HepG2 (cell line): Measurements from ENCODE around the gene TRIM44. TPM values are rescaled to one million over a fixed set of nuclear protein-coding genes. Genes with fewer than 3 reads are reported as not detected.

Experiments used
- ATAC-seq: fragments of 200-7000 bp; cut with Tn5 transposase; 3 replicates; pipeline ENCODE4 v1.9.1; 2020; ENCODE audit warnings: mild to moderate bottlenecking, moderate library complexity
- BruUV-seq: library from RNA; stranded (reverse); fragments of 400-500 nt; replicated peaks from 2 replicates; lab custom pipeline; 2021; lab: Mats Ljungman, UMichigan
- CTCF ChIA-PET: fragments of 300-600 bp; formaldehyde crosslinking; extraction: SDS; loops from one replicate; lab custom pipeline; 2021; ENCODE audit warnings: low total read pairs, inconsistent platforms, low intra/inter-chr PET ratio; lab: Yijun Ruan, JAX
- POLR2A ChIA-PET: fragments of 350-600 bp; sonication (Branson Sonifier 250); formaldehyde crosslinking; loops from one replicate; lab custom pipeline; 2020; ENCODE audit warnings: antibody characterized with exemption, inconsistent platforms; lab: Yijun Ruan, JAX
- DNase-seq: peaks from one replicate; pipeline ENCODE4 v3.0.0-alpha.2; 2015; ENCODE audit warnings: low spot score
- FAIRE-seq: peaks from 3 replicates; lab custom pipeline; 2011; peaks lifted over from hg19 to GRCh38; lab: Jason Lieb, UNC
- H2AFZ ChIP-seq: one replicate; pipeline ENCODE4 v1.6.1; 2011; ENCODE audit warnings: low read length, inconsistent platforms
- H3K27ac ChIP-seq: fragments of 300-600 bp; 3 replicates; pipeline ENCODE4 v1.8.0; 2011; ENCODE audit warnings: mixed run types, mild to moderate bottlenecking, mixed read lengths, low read length, inconsistent platforms; ENCODE audit not compliant: insufficient read depth; ENCODE audit errors: extremely low read length
- H3K27me3 ChIP-seq, 2 experiments: fragments of 200-600 bp in 1 of 2; 2 replicates in 1 of 2; 3 replicates in 1 of 2; pipeline versions ENCODE4 v1.6.0 to v1.8.0; 2011; ENCODE audit warnings: low read length in 2 of 2, mild to moderate bottlenecking in 2 of 2, moderate library complexity in 2 of 2, inconsistent platforms in 1 of 2; ENCODE audit not compliant: insufficient read depth in 2 of 2, control insufficient read depth in 1 of 2
- H3K36me3 ChIP-seq, 2 experiments: fragments of 200-600 bp in 1 of 2; replicated peaks in 1 of 2; 2 replicates in 1 of 2; 3 replicates in 1 of 2; pipeline versions ENCODE4 v1.5.1 to v1.8.0; 2011; ENCODE audit warnings: low read length in 2 of 2, inconsistent platforms in 1 of 2; ENCODE audit not compliant: insufficient read depth in 2 of 2, control insufficient read depth in 1 of 2
- H3K4me1 ChIP-seq: 2 replicates; pipeline ENCODE4 v1.5.1; 2012; ENCODE audit warnings: low read length, inconsistent platforms; ENCODE audit not compliant: insufficient read depth
- H3K4me2 ChIP-seq: 2 replicates; pipeline ENCODE4 v1.6.0; 2011; ENCODE audit warnings: low read depth, low read length, inconsistent platforms
- H3K4me3 ChIP-seq, 3 experiments: fragments of 200-600 bp in 1 of 3; sonication (generic), shearing (Covaris generic) in 1 of 3; replicated peaks in 1 of 3; 2 replicates each; pipeline ENCODE4 v1.5.1; 2011 to 2016; ENCODE audit warnings: low read length in 3 of 3, inconsistent platforms in 2 of 3, low read depth in 2 of 3, mild to moderate bottlenecking in 2 of 3, control low read depth in 1 of 3, mixed read lengths in 1 of 3; ENCODE audit not compliant: insufficient read depth in 1 of 3
- H3K79me2 ChIP-seq: one replicate; pipeline ENCODE4 v1.6.1; 2011; ENCODE audit warnings: low read length, inconsistent platforms; ENCODE audit not compliant: insufficient read depth
- H3K9ac ChIP-seq: 2 replicates; pipeline ENCODE4 v1.6.0; 2011; ENCODE audit warnings: mild to moderate bottlenecking, low read depth, low read length, inconsistent platforms; ENCODE audit not compliant: insufficient read depth
- H3K9me3 ChIP-seq: 2 replicates; pipeline ENCODE4 v1.5.1; 2012; ENCODE audit warnings: mild to moderate bottlenecking, low read length
- H4K20me1 ChIP-seq: 2 replicates; pipeline ENCODE4 v1.6.0; 2011; ENCODE audit warnings: inconsistent platforms, mild to moderate bottlenecking, low read length, moderate library complexity; ENCODE audit not compliant: insufficient read depth
- DDIT3 ChIP-seq: sonication (generic); formaldehyde crosslinking; IDR thresholded peaks from 2 replicates; pipeline ENCODE4 v1.4.0; 2020; ENCODE audit warnings: mild to moderate bottlenecking, missing genetic modification reagents
- GTF2F1 ChIP-seq: fragments of 150-350 bp; IDR thresholded peaks from 2 replicates; pipeline ENCODE4 v1.6.1; 2014; ENCODE audit warnings: low read length
- ISX ChIP-seq: sonication (generic); formaldehyde crosslinking; conservative IDR thresholded peaks from 2 replicates; pipeline ENCODE4 v1.5.0; 2020; ENCODE audit warnings: missing genetic modification reagents
- JUNB ChIP-seq: sonication (generic); formaldehyde crosslinking; IDR thresholded peaks from 2 replicates; pipeline ENCODE4 v1.8.0; 2022; ENCODE audit warnings: missing genetic modification reagents, mild to moderate bottlenecking, borderline replicate concordance
- MAFK ChIP-seq, 2 experiments: IDR thresholded peaks in 1 of 2; conservative IDR thresholded peaks in 1 of 2; 2 replicates each; pipeline ENCODE4 v1.6.1; 2011; ENCODE audit warnings: improper control_type of control experiment in 2 of 2, low read length in 2 of 2
- MXD4 ChIP-seq: IDR thresholded peaks from 2 replicates; pipeline ENCODE4 v1.6.1; 2016; ENCODE audit warnings: mild to moderate bottlenecking, missing biosample characterization, missing genetic modification reagents
- NAIF1 ChIP-seq: sonication (generic); formaldehyde crosslinking; IDR thresholded peaks from 2 replicates; pipeline ENCODE4 v1.5.0; 2020; ENCODE audit warnings: mild to moderate bottlenecking, missing genetic modification reagents, borderline replicate concordance
- NCOR1 ChIP-seq: fragments of 200-600 bp; sonication (generic); IDR thresholded peaks from 2 replicates; pipeline ENCODE4 v1.7.0; 2017; ENCODE audit warnings: antibody characterized with exemption, low read length, borderline replicate concordance
- NFIB ChIP-seq: sonication (generic); formaldehyde crosslinking; IDR thresholded peaks from 2 replicates; pipeline ENCODE4 v1.9.0; 2021; ENCODE audit warnings: missing genetic modification reagents, mild to moderate bottlenecking, borderline replicate concordance
- PHF20 ChIP-seq: sonication (generic); formaldehyde crosslinking; IDR thresholded peaks from 2 replicates; pipeline ENCODE4 v1.5.0; 2020; ENCODE audit warnings: mild to moderate bottlenecking, missing genetic modification reagents
- RARG ChIP-seq: sonication (generic); formaldehyde crosslinking; IDR thresholded peaks from 2 replicates; pipeline ENCODE4 v1.4.0; 2020; ENCODE audit warnings: low read depth, mild to moderate bottlenecking, missing genetic modification reagents
- RFX5 ChIP-seq: IDR thresholded peaks from 2 replicates; pipeline ENCODE4 v1.6.1; 2011; ENCODE audit warnings: low read depth, low read length, improper control_type of control experiment
- SALL2 ChIP-seq: sonication (generic); formaldehyde crosslinking; IDR thresholded peaks from 2 replicates; pipeline ENCODE4 v1.8.1; 2023; ENCODE audit warnings: mild to moderate bottlenecking, missing genetic modification reagents, inconsistent platforms
- TAF15 ChIP-seq: fragments of 200-400 bp; formaldehyde crosslinking; IDR thresholded peaks from one replicate; pipeline ENCODE4 v1.6.1; 2018; ENCODE audit warnings: mild to moderate bottlenecking, low read depth, low read length; ENCODE audit not compliant: poor library complexity, severe bottlenecking
- ZNF430 ChIP-seq: sonication (generic); formaldehyde crosslinking; IDR thresholded peaks from 2 replicates; pipeline ENCODE4 v1.9.0; 2021; ENCODE audit warnings: mild to moderate bottlenecking, missing genetic modification reagents
- ZNF431 ChIP-seq: sonication (generic); formaldehyde crosslinking; IDR thresholded peaks from 2 replicates; pipeline ENCODE4 v1.9.0; 2022; ENCODE audit warnings: missing genetic modification reagents, low read depth, mild to moderate bottlenecking, borderline replicate concordance
- ZNF484 ChIP-seq: sonication (generic); formaldehyde crosslinking; IDR thresholded peaks from 2 replicates; pipeline ENCODE4 v1.5.1; 2020; ENCODE audit warnings: mild to moderate bottlenecking, low read depth, missing genetic modification reagents, borderline replicate concordance
- ZNF75D ChIP-seq: sonication (generic); formaldehyde crosslinking; IDR thresholded peaks from 2 replicates; pipeline ENCODE4 v1.8.1; 2023; ENCODE audit warnings: missing genetic modification reagents, mild to moderate bottlenecking, borderline replicate concordance
- ZNF891 ChIP-seq: sonication (generic); formaldehyde crosslinking; IDR thresholded peaks from 2 replicates; pipeline ENCODE4 v1.5.0; 2020; ENCODE audit warnings: mild to moderate bottlenecking, missing genetic modification reagents
- WGBS: methylation state at CpG from one replicate; pipeline ENCODE4 v1.1.6; 2017; ENCODE audit warnings: low lambda C conversion rate; 5-methylcytosine and 5-hydroxymethylcytosine counted together
- in situ Hi-C: cut with HindIII; loops from 2 replicates; pipeline ENCODE4 v1.10.0; 2017; ENCODE audit warnings: low pct_unique_long_range_greater_than_20kb; ENCODE audit not compliant: extremely low pct_ligation_motif_present
- intact Hi-C: fragments of 100-400 bp; cut with micrococcal nuclease; formaldehyde crosslinking; loops from one replicate; pipeline ENCODE4 v1.10.0; 2022; ENCODE audit not compliant: unreplicated experiment
- polyA plus RNA-seq, 8 experiments: library from polyadenylated mRNA; depleted of rRNA in 3 of 8; stranded (reverse) in 7 of 8; unstranded in 1 of 8; fragments of >200 nt; fragmentation: Illumina TruSeq in 4 of 8; extraction: Trizol in 4 of 8; gene quantifications; 2 replicates each; pipeline versions ENCODE4 v1.2.1 to v1.2.3, GENCODE V29; 2011 to 2016; ENCODE audit warnings: low read depth in 4 of 8, missing spikeins in 1 of 8, mixed read lengths in 1 of 8; ENCODE audit not compliant: insufficient read depth in 1 of 8
- total RNA-seq, 5 experiments: library from RNA; depleted of rRNA; stranded (reverse); fragments of >200 nt; fragmentation: Illumina TruSeq; extraction: Trizol; gene quantifications; 2 replicates each; pipeline ENCODE4 v1.2.3, GENCODE V29; 2016; ENCODE audit warnings: low read depth in 1 of 5

TRIM44 gene
- total and polyA plus RNA-seq, 2 of the 13 experiments (the other 11 are each of a cell fraction or from before 2014, with no cell fraction given), result 22.7 to 50.3 TPM

DNA sequence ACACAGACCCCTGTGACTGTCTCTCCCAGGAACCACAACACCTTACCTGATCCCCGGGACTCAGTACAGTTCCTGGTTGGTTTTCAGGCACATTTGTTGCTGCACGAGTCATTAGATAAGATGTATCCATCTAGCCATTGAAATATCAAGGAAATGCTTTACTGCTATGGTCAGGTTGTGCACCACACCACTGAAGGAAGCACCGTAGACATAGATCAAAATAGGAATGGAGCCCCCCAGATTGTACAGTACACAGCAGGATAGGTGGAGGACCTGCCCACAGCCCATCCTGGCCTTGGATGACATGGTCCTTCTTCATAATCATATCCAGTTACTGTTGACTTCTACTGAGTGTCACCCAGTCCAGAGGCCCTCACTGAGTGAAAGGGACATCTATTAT is 195.3 kb downstream of the TRIM44 start:
- no peaks in the 10 kb centered on the region for H4K20me1 ChIP-seq
- H3K4me1 ChIP-seq, result no peaks in the 10 kb centered on the region
- H3K4me3 ChIP-seq, result no peak overlapping the region
- peaks cover 0 to 6% of the 10 kb centered on the region in 2 experiments; a peak in 2 of 5 replicates for H3K27me3 ChIP-seq
- ChIA-PET CTCF (no interaction called here), POLR2A (no interaction called here)
- FAIRE-seq (no peak), DNase-seq (no peak), ATAC-seq (no peak)
- no peak overlapping the region for H3K27ac ChIP-seq
- no peaks in the 10 kb centered on the region for H3K79me2 ChIP-seq
- H2AFZ ChIP-seq, result no peak overlapping the region
- H3K9me3 ChIP-seq, result no peaks in the 10 kb centered on the region
- intact Hi-C loops (no loop called here), in situ Hi-C loops (no loop called here)
- no peak overlapping the region for H3K4me2 ChIP-seq
- H3K36me3 ChIP-seq, result no peaks in the 10 kb centered on the region
- WGBS, result 0% methylated on average over 3 of the region's 3 CpGs
- no TSS peak for BruUV-seq
- H3K9ac ChIP-seq, result no peak overlapping the region
- TF ChIP-seq NFIB (CRISPR knock-in tag) (no peak), PHF20 (CRISPR knock-in tag) (no peak), ZNF891 (CRISPR knock-in tag) (no peak), MXD4 (no peak), SALL2 (CRISPR knock-in tag) (no peak), NCOR1 (no peak), ZNF431 (CRISPR knock-in tag) (no peak), MAFK (conservative IDR thresholded peaks at IDR 0.05 in 1 of 2, IDR thresholded peaks at IDR 0.05 in 1 of 2; ENCODE audit: low read length in 2 of 2) (no peak), TAF15 (no peak), DDIT3 (CRISPR knock-in tag) (no peak), NAIF1 (CRISPR knock-in tag) (no peak), JUNB (no peak), GTF2F1 (no peak), ZNF484 (CRISPR knock-in tag) (no peak), ZNF75D (CRISPR knock-in tag) (no peak), ZNF430 (CRISPR knock-in tag) (no peak), RFX5 (no peak), ISX (CRISPR knock-in tag) (no peak), RARG (CRISPR knock-in tag) (no peak)
